RWPE2 (cell line): ENCODE data around the gene TBC1D5.

Experiments
- ATAC-seq: fragments of 200-7000 bp; cut with Tn5 transposase; 3 replicates; pipeline ENCODE4 v1.9.1; 2021; ENCODE audit warnings: low read depth
- DNase-seq: peaks from one replicate; pipeline ENCODE4 v3.0.0-alpha.2; 2020; ENCODE audit warnings: low spot score
- H3K27ac ChIP-seq: fragments of 450-650 bp; 2 replicates; pipeline ENCODE4 v1.5.1; 2017; ENCODE audit warnings: mild to moderate bottlenecking; ENCODE audit not compliant: poor library complexity, severe bottlenecking
- H3K27me3 ChIP-seq: fragments of 250-450 bp; sonication (Bioruptor Pico); 2 replicates; pipeline ENCODE4 v1.5.1; 2021; ENCODE audit warnings: mild to moderate bottlenecking, moderate library complexity; ENCODE audit not compliant: insufficient read depth, poor library complexity, severe bottlenecking
- H3K36me3 ChIP-seq: fragments of 250-450 bp; sonication (Bioruptor Pico); 2 replicates; pipeline ENCODE4 v1.5.1; 2020; ENCODE audit warnings: low read depth, mild to moderate bottlenecking, moderate library complexity
- H3K4me1 ChIP-seq: fragments of 250-450 bp; sonication (Bioruptor Pico); 2 replicates; pipeline ENCODE4 v1.5.1; 2021; ENCODE audit warnings: mild to moderate bottlenecking, moderate library complexity; ENCODE audit not compliant: insufficient read depth, poor library complexity, severe bottlenecking
- H3K4me3 ChIP-seq: fragments of 250-450 bp; sonication (Bioruptor Pico); 2 replicates; pipeline ENCODE4 v1.5.1; 2021; ENCODE audit warnings: mild to moderate bottlenecking, moderate library complexity; ENCODE audit not compliant: severe bottlenecking
- H3K9me3 ChIP-seq: fragments of 250-450 bp; sonication (Bioruptor Pico); 2 replicates; pipeline ENCODE4 v1.5.1; 2021; ENCODE audit warnings: mild to moderate bottlenecking, moderate library complexity; ENCODE audit not compliant: severe bottlenecking
- CTCF ChIP-seq: fragments of 450-650 bp; IDR thresholded peaks from one replicate; pipeline ENCODE4 v1.5.1; 2017; ENCODE audit warnings: mild to moderate bottlenecking, moderate library complexity; ENCODE audit not compliant: poor library complexity, severe bottlenecking

Gene TBC1D5

DNA sequence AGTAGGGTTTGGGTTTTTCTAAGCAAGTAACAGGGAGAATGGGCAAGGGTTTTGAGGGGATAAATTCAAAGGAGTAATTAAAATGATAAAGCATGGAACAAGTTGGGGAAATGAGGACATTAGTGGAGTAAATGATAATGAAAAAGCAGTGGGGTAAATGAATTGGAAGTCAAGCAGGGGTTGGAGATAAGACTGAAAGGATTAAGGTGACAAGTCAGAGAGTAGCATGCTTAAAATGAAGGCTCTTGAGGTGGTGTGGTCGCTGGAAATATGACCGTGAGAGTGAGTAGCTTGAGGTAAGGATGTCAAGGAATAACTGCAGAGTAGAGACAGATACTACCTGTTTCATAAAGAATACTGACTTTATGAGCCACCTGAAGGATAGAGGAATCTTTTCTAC is 408.5 kb downstream of the TBC1D5 start:
- Histone ChIP-seq H3K27ac (no peak overlapping the region), H3K4me3 (no peak overlapping the region), H3K9me3 (no peaks in the 10 kb centered on the region), H3K27me3 (no peaks in the 10 kb centered on the region), H3K36me3 (no peaks in the 10 kb centered on the region), H3K4me1 (no peaks in the 10 kb centered on the region)
- no peak for TF ChIP-seq CTCF
- ATAC-seq (no peak), DNase-seq (no peak)

DNA sequence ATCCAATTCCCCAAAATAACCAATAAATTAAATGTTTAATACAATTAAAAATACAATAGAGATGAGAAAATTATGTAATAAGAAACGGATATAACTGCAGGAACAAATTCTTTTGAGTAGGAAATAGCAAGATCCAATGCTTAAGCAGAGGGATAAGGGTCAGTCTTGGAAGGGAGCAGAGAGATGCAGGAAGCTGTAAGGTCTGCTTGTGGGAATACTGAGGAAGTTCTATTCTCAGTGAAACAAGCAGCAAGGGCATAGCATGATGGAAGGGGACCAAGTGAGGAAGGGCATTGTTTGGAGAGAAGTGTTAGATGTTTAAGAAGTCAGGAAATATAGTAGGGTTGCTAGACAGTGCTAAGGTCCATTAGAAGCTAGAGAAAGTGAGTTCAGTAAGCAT is 409.0 kb downstream of the TBC1D5 start:
- Histone ChIP-seq H3K4me3 (no peak overlapping the region), H3K4me1 (no peaks in the 10 kb centered on the region), H3K9me3 (no peaks in the 10 kb centered on the region), H3K36me3 (no peaks in the 10 kb centered on the region), H3K27ac (no peak overlapping the region), H3K27me3 (no peaks in the 10 kb centered on the region)
- DNase-seq (no peak), ATAC-seq (no peak)
- no peak for TF ChIP-seq CTCF

DNA sequence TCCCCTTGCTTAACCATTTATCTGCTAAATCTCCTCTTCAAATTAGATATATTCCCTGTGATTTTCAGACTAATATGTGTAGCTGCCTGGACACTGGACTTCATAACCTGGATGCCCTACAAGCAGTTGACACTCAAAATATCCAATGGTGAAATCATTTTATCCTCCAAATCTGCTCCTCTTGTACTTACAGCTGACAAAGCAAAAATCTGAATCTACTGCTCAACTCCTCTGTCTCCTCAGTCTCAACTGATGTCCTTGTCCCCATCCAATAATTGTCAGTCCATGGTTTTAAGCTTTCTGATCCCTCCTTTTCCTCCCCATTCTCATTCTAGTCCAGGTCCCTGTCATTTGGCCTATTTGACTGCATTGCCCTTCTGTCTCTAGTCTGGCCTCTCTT is 411.8 kb downstream of the TBC1D5 start:
- H3K9me3 ChIP-seq = no peaks in the 10 kb centered on the region
- TF ChIP-seq CTCF = no peak
- ATAC-seq (no peak), DNase-seq (no peak)
- no peaks in the 10 kb centered on the region for H3K4me1 ChIP-seq
- no peaks in the 10 kb centered on the region for H3K27me3 ChIP-seq
- H3K27ac ChIP-seq = no peak overlapping the region
- no peaks in the 10 kb centered on the region for H3K36me3 ChIP-seq
- no peak overlapping the region for H3K4me3 ChIP-seq

GRCh38 chr3:17329927-17330326 is 412.5 kb downstream of the TBC1D5 start:
- Histone ChIP-seq H3K4me3 (no peak overlapping the region), H3K27ac (no peak overlapping the region), H3K27me3 (no peaks in the 10 kb centered on the region), H3K9me3 (no peaks in the 10 kb centered on the region), H3K4me1 (no peaks in the 10 kb centered on the region), H3K36me3 (no peaks in the 10 kb centered on the region)
- DNase-seq = no peak
- ATAC-seq = no peak
- no peak for TF ChIP-seq CTCF

- no peak for DNase-seq
- Histone ChIP-seq H3K36me3 (no peaks in the 10 kb centered on the region), H3K9me3 (no peaks in the 10 kb centered on the region), H3K27ac (no peak overlapping the region), H3K4me1 (no peaks in the 10 kb centered on the region), H3K4me3 (no peak overlapping the region), H3K27me3 (no peaks in the 10 kb centered on the region)
- ATAC-seq = no peak
- no peak for TF ChIP-seq CTCF
Observed at GRCh38 chr3:17322106-17322793, 420.2 kb downstream of the TBC1D5 start.
